Stomach smooth muscle (tissue), 2 donors: ENCODE data around the gene ARHGAP26.
"Not testable (repeated sequence)": the region's sequence is repeated elsewhere in the genome, so short reads cannot be mapped to it uniquely, and the experiment has no call there.

Experiments
- H3K27ac ChIP-seq: one replicate; pipeline ENCODE4 v1.7.0; 2013; ENCODE audit warnings: mild to moderate bottlenecking, low read length, inconsistent platforms
- H3K27me3 ChIP-seq, 2 donors: one replicate each; pipeline ENCODE4 v1.7.0; 2013; ENCODE audit warnings: low read length in 2 of 2; ENCODE audit not compliant: insufficient read depth in 2 of 2, control insufficient read depth in 1 of 2
- H3K36me3 ChIP-seq, 2 donors: one replicate each; pipeline ENCODE4 v1.7.0; 2013; ENCODE audit warnings: low read length in 2 of 2; ENCODE audit not compliant: control insufficient read depth in 2 of 2, insufficient read depth in 2 of 2
- H3K4me1 ChIP-seq: one replicate; pipeline ENCODE4 v1.7.0; 2013; ENCODE audit warnings: low read length; ENCODE audit not compliant: control insufficient read depth, insufficient read depth
- H3K4me3 ChIP-seq, 2 donors: one replicate each; pipeline ENCODE4 v1.7.0; 2013; ENCODE audit warnings: low read length in 2 of 2
- H3K9ac ChIP-seq, 2 donors: one replicate each; pipeline ENCODE4 v1.7.0; 2013; ENCODE audit warnings: low read length in 2 of 2, mild to moderate bottlenecking in 1 of 2
- H3K9me3 ChIP-seq, 2 donors: one replicate each; pipeline ENCODE4 v1.7.0; 2013; ENCODE audit warnings: low read length in 2 of 2; ENCODE audit not compliant: control insufficient read depth in 2 of 2
- donor health status: healthy.
- donor health status: Pancreatic carcinoma.

ARHGAP26 gene

DNA sequence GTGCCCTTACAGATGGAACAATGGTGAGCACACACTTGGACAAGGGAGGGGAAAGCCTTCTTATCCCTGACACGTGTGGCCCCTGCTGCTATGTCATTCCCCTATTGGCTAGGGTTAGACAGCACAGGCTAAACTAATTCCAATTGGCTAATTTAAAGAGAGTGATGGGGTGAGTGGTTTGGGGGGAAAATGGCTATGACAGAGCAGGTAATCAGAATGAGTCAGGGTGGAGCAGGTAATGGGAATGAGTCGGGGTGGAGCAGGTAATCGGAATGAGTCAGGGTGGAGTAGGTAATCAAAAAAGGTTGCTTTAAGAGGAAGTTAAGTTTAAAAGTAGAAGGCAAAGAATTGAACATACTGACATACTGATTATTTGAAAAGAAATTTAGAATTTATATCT is 324.4 kb downstream of the ARHGAP26 start:
- Histone ChIP-seq H3K9ac (peak overlapping the region in 1 of 2 donors; percentile 58), H3K4me3 (peak overlapping the region in 1 of 2 donors; percentile 72)
- H3K9me3 ChIP-seq, H3K27ac ChIP-seq, H3K36me3 ChIP-seq, H3K27me3 ChIP-seq, H3K4me1 ChIP-seq: not testable (repeated sequence)

DNA sequence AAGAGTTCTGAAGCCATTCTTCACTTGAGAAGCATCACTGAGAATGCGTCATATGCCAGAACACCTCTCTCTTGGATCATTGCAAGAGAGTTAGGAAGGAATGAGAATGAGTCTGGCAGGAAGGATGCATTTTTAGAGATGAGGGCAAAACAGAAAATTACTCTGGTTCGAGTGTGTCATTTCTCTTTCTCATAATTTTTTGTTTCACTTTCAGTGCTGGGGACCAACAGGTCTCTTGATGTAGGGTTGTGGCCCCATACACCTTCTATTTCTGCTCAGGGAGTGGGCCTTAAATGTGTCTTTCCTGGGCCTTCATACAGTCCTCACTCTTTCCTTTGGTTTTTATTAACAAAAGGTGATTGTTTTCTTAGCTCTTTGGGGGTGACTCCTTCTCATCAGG is 330.9 kb downstream of the ARHGAP26 start:
- Histone ChIP-seq H3K9ac (peak overlapping the region in 1 of 2 donors; percentile 7), H3K9me3 (no peaks in the 10 kb centered on the region), H3K27me3 (no peaks in the 10 kb centered on the region), H3K36me3 (no peaks in the 10 kb centered on the region), H3K27ac (no peak overlapping the region), H3K4me3 (no peak overlapping the region), H3K4me1 (no peaks in the 10 kb centered on the region)

DNA sequence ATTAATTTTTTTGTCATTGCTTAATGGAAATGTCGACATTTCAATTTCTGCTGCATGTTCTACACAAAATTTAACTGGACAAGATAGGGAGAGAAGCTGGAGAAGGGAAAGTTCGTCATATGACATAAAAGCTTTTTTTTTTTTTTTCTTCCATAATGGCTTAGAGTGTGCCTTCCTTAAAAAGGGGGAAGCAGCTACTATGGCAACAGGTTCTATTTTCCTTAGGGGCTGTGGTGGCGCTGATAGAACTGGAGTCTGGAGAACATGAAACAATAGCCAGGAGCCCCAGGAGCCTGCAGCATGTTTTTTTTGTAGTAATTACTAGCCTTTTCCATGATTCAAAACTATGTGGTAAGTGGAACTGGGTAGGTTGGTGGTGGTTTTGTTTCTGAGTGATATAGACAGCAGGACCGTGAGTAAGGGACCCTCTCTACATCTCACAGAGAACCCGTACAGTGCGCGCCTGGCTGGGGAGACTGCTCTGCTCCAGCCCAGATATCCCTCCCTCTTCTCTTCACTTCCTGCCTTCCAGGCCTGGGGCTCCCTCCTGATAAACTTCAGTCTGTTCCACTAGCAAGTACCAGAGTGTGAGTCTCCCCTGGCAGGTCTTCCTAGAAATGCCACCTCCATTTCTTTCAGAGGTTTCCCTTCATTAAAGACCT is 331.7 kb downstream of the ARHGAP26 start:
- no peak overlapping the region for H3K9ac ChIP-seq
- no peak overlapping the region for H3K4me3 ChIP-seq
- H3K27me3 ChIP-seq, result no peaks in the 10 kb centered on the region
- no peak overlapping the region for H3K27ac ChIP-seq
- no peaks in the 10 kb centered on the region for H3K4me1 ChIP-seq
- no peaks in the 10 kb centered on the region for H3K36me3 ChIP-seq
- H3K9me3 ChIP-seq, result no peaks in the 10 kb centered on the region

DNA sequence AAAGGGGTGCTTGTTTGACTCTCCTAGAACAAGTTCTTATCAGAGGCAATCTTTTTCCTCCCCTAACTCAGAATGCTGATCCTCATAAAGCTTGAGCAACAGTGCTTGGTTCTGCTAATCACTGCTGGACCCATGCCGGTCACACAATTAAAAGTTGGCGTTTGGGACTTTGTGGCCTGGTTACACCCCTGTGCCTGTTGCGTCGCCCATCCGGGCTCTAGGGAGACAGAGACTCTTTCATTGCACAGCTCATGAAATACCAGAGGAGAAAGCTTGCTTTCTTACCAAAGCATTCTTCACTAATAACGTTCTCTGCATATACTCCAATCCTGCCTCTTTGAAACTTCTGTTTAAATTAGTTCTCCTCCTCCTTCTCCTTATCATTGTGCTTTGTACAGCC is 332.2 kb downstream of the ARHGAP26 start:
- Histone ChIP-seq H3K4me1 (peaks cover 3% of the 10 kb centered on the region), H3K27me3 (no peaks in the 10 kb centered on the region), H3K9me3 (no peaks in the 10 kb centered on the region), H3K36me3 (no peaks in the 10 kb centered on the region), H3K9ac (no peak overlapping the region), H3K4me3 (no peak overlapping the region), H3K27ac (no peak overlapping the region)

DNA sequence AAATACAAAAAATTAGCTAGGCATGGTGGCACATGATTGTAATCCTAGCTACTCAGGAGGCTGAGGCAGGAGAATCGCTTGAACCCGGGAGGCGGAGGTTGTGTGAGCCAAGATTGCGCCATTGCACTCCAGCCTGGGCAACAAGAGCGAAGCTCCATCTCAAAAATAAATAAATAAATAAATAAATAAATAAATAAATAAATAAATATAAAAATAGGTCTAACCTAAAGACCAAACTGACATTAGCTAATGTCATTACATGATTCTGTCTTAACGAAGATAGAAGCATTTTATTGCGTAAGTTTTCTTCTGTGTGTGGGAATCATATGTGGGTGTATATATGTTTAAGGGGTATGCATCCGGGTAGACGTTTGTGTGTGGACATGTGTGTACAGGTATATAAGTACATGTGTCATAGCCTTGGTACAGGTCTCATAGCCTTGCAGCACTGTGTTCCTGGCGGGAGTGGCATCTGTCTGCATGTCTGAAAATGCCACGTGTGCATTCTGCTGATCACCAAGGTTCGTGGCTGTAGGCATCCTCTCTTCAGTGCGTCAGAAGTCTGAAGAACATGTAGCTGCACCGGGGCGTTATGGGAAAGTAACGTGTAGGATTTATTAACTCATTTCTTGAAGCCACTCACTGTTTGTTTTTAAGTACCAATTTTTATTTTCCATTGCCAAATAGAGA is 335.2 kb downstream of the ARHGAP26 start:
- no peaks in the 10 kb centered on the region for H3K36me3 ChIP-seq
- H3K9me3 ChIP-seq, result no peaks in the 10 kb centered on the region
- H3K27me3 ChIP-seq, result no peaks in the 10 kb centered on the region
- no peak overlapping the region for H3K9ac ChIP-seq
- H3K27ac ChIP-seq, result no peak overlapping the region
- no peak overlapping the region for H3K4me3 ChIP-seq
- peaks cover 5% of the 10 kb centered on the region for H3K4me1 ChIP-seq

DNA sequence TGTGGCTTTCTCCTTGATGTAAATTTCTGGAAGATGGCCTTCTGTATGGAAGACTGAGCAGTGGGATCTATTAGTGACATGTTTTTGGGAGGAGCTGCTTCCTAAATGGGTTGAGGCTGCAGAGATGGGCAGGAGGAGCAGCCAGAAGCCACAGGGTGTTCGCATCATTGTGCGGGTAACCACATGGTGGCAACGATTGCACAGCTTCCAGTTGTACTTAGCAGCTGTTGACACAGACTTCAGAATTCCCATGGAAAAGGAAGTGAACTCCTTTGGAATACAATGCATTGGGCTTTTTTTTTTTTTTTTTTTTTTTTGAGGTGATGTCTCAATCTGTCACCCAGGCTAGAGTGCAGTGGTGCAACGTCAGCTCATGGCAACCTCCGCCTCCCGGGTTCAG is 336.0 kb downstream of the ARHGAP26 start:
- H3K9me3 ChIP-seq, result no peaks in the 10 kb centered on the region
- no peaks in the 10 kb centered on the region for H3K36me3 ChIP-seq
- no peak overlapping the region for H3K4me3 ChIP-seq
- no peaks in the 10 kb centered on the region for H3K27me3 ChIP-seq
- H3K4me1 ChIP-seq, result peaks cover 5% of the 10 kb centered on the region
- H3K9ac ChIP-seq, result no peak overlapping the region
- H3K27ac ChIP-seq, result no peak overlapping the region

DNA sequence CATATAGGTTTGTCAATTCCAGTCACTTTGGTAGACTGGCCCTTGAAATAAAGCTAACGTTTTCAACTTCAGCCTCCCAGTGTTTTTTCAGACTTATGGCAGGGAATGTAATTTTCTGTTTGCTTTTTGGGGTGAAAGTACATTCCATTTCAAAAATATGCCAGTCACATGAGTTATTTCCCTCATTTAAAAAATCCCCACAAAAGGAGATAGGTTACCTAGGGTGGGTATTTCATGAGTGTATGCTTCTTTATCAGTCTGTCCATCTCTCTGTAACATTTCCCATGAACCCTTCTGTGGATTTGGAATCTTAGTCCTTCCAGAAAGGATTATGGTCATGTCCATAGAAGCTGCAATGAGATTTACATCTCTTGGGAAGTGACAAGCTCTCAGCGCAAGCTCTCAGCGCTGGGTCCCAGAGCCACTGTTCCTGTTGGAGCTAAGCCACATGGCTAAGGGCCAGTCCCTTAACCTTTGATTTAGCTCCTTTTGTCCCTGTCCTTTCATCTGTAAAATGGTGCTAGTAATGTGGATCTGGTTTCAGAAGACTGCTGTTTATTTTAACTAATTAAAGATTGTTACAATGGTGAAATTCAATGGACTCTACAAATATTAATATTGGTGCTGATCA is 338.4 kb downstream of the ARHGAP26 start:
- Histone ChIP-seq H3K27ac (no peak overlapping the region), H3K27me3 (no peaks in the 10 kb centered on the region), H3K9me3 (no peaks in the 10 kb centered on the region), H3K9ac (no peak overlapping the region), H3K36me3 (no peaks in the 10 kb centered on the region), H3K4me1 (peaks cover 5% of the 10 kb centered on the region), H3K4me3 (no peak overlapping the region)

DNA sequence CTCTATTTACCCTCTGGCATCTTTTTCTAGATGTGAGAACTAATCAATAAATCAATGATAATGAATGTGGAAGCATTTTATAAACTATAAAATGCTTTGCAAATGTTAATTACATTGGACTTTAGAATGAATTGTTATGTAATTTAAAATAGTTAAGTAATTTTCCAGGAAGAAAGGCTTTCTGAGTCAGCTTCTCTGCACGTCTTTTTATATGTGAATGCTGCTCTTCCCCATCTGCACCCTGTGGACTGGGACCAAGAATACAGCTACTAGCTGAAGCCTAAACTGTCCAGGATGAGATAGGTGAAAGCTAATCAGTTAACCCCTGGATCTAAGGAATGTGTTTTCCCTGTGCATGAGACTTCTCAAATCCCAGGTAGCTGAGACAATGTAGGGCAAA is 340.4 kb downstream of the ARHGAP26 start:
- H3K36me3 ChIP-seq, result no peaks in the 10 kb centered on the region
- H3K4me1 ChIP-seq, result peaks cover 5% of the 10 kb centered on the region
- H3K27me3 ChIP-seq, result no peaks in the 10 kb centered on the region
- no peak overlapping the region for H3K4me3 ChIP-seq
- no peak overlapping the region for H3K9ac ChIP-seq
- no peaks in the 10 kb centered on the region for H3K9me3 ChIP-seq
- no peak overlapping the region for H3K27ac ChIP-seq

DNA sequence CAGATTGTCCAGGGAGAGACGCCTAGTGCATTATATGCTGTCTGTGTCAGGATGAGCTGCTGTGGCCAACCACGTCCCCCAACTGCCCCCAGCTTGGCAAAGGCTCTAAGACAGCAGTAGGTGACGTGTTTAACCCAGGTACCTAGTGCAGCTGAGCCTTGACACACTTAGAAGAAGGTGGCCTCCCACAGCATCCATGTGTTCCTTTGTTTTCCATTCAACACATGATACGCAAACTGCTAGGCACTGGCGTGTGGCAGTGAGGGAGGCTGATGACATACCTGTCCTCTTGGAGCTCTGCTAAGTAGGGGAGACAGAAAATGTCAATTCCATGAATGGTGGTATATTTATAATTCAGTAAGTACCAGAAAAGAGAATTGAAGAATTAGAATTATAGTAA is 341.6 kb downstream of the ARHGAP26 start:
- Histone ChIP-seq H3K27me3 (no peaks in the 10 kb centered on the region), H3K9ac (no peak overlapping the region), H3K27ac (no peak overlapping the region), H3K36me3 (no peaks in the 10 kb centered on the region), H3K9me3 (no peaks in the 10 kb centered on the region), H3K4me1 (peaks cover 5% of the 10 kb centered on the region), H3K4me3 (no peak overlapping the region)

DNA sequence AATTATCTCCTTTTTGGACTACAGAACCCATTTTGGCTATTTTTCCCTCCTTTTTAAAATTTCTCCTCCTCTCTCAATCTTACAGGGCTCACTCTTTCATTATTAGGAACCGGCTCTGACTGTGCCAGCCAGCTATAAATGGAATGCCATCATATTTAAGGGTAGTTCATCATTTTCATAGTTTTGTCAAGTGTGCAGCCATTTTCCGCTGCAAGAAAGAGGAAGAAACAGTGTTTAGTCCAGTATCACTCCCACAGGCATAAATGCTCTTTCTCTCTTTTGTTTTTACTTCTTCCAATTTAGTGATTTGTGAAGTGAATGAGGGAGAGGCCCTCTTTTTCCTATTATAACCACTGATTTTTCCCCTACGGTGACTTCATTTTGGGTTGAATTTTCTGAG is 343.3 kb downstream of the ARHGAP26 start:
- Histone ChIP-seq H3K4me3 (no peak overlapping the region), H3K9ac (no peak overlapping the region), H3K4me1 (no peaks in the 10 kb centered on the region), H3K9me3 (no peaks in the 10 kb centered on the region), H3K27me3 (no peaks in the 10 kb centered on the region), H3K36me3 (no peaks in the 10 kb centered on the region), H3K27ac (no peak overlapping the region)

DNA sequence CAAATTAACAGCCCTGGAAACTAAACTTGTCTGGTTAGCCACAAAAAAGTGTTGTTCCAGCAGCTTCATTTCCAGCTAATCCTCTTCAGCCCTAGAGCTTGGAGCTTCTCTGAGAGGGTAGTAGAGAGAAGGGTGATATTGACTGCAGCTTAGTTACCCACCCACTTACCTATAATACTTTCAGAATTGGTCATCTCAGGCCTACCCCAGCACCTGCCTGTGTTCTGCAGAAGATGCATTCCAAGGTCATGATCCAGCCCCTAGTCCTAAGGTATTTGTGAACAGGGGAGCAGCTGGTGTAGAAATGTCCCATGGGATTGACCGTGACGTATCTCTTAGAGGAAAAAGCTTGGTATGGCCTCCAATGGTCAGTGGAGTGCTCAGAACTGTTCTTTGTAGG is 344.3 kb downstream of the ARHGAP26 start:
- no peaks in the 10 kb centered on the region for H3K36me3 ChIP-seq

More for the DNA sequence above, 344.3 kb downstream of the ARHGAP26 start:
- H3K27me3 ChIP-seq, result no peaks in the 10 kb centered on the region
- H3K9ac ChIP-seq, result no peak overlapping the region
- no peaks in the 10 kb centered on the region for H3K9me3 ChIP-seq
- H3K27ac ChIP-seq, result no peak overlapping the region
- H3K4me1 ChIP-seq, result no peaks in the 10 kb centered on the region
- H3K4me3 ChIP-seq, result no peak overlapping the region
